Daoy (cell line): Measurements from ENCODE around the gene SMIM12. TPM values are rescaled to one million over a fixed set of nuclear protein-coding genes. Genes with fewer than 3 reads are reported as not detected.
"Not testable (repeated sequence)": the region's sequence is repeated elsewhere in the genome, so short reads cannot be mapped to it uniquely, and the experiment has no call there.

Source experiments
- DNase-seq: peaks from one replicate; pipeline ENCODE4 v3.0.0-alpha.2; 2015; ENCODE audit warnings: low read depth
- total RNA-seq: library from RNA; depleted of rRNA; stranded (reverse); fragments of >200 nt; shearing (Covaris generic); gene quantifications from 2 replicates; pipeline ENCODE4 v1.2.3, GENCODE V29; 2014

The SMIM12 gene
- total RNA-seq, 1 experiment from 2014 or later = 45.4 TPM

DNA sequence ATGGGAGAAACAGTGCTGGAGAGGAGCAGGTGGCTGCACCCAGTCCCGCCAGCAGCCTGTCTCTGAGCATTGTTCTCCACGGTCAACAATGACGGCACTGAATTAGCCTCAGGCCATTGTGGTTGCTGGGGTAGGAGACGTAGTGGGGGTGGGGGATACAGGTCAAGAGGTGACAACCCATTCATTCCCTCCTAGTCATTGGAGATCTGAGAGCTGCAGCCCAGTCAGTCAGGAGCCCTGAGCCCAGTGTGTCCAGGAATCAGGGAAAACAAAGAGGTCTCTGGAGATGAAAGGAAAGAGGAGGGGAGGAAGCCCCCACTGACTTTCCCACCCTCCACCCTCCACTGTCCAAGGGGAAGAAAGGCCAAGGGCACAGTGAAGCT, 15.3 kb downstream of the SMIM12 start:
- DNase-seq = no peak

- no peak for DNase-seq
These were observed 15.9 kb downstream of the SMIM12 start for GRCh38 chr1:34843392-34844251.

- DNase-seq = no peak
These were observed 16.6 kb downstream of the SMIM12 start for GRCh38 chr1:34842952-34843371.

DNA sequence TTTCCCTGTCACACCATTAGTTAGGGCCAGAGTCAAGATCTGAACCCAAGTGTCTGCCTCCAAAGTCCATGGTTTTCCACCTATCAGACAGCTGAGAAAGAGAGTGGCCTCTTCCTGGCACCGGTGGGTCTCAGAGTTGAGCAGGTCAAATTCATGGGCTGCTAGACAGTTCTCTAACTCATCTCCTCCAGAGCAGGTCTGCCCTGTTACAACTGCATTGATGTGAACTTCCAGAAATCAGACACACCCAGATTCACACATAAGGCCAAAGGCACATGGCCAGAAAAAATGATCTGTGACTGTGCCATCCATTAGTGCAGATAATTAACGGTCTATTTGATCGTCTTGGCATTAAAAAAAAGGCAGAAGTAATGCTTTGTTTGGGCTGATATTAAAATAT, 17.5 kb downstream of the SMIM12 start:
- no peak for DNase-seq

- no peak for DNase-seq
These were observed 19.1 kb downstream of the SMIM12 start for GRCh38 chr1:34840426-34840825.

- DNase-seq = no peak
These were observed 19.8 kb downstream of the SMIM12 start for GRCh38 chr1:34839526-34840305.

DNA sequence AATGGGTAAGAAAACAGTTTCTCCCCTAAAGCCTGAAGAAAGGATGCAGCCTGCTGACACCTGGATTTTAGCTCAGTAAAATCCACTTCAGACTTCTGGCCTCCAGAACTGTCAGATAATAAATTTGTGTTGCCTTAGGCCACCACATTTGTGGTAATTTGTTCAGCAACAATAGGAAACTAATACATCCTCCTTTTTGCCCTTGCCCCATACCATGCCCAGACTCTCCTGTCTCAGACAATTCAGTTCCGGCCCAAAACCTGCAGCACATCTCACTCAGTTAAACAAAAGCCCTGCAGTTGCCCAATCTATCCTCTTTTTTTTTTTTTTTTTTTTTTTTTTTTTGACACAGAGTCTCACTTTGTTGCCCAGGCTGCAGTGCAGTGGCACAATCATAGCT, 25.8 kb downstream of the SMIM12 start:
- no peak for DNase-seq

DNA sequence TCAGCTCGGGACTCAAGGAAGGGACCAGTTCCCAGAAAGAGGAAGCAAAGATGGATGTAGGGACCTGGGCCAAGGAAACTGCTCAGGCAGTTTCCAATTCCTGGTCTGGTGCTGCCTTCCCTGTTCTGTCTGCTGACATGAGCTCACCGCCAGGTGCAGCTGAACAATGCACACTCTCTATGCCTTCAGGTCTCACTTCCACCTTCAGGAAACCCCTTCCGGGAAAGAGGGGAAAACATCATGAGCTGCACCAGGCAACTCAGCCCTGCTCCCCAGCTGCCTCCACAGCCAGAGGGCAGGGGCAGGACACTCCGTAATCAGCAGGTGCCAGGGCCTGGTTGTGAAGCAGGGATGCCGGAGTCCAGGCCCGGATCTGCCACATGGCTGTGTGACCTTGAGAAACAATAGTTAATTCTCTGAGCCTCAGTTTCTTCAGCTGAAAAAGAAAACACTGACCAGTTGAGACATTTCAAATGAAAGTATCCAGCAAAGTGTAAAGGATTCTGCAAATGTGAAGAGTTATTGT, 27.8 kb downstream of the SMIM12 start:
- DNase-seq = no peak

GRCh38 chr1:34829250-34829649, 30.3 kb downstream of the SMIM12 start:
- DNase-seq = no peak

- DNase-seq = no peak
These were observed 30.9 kb downstream of the SMIM12 start for GRCh38 chr1:34828611-34829010.

DNA sequence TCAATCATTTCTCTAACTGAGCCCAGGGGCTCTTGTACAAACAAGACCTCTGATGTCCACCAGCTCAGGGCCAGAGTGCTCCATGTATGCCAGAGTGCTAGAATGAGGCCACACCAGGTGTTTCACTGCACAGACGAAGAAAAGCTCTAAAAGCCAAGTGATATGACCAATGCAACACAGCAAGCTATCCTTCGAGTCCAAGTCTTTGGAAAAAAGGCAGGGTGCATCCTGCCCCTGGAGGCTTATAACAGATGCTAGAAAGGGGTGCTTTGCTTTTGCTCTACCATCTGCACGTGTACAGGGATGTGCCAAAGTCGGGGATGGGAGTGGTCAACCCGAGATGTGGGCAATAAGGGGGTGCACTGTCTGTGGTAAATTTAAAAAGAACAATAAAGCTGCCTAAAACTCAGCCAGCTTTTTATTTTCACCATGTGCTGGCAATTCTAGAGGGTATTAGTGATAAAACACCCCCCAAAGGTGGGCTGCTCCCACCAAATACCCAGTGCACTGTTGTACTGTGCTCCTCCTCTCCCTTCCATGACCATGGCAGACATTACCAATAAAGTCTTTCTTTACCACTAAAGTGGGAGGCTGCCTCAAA, 32.1 kb downstream of the SMIM12 start:
- no peak for DNase-seq

- DNase-seq = no peak
These were observed 34.0 kb downstream of the SMIM12 start for GRCh38 chr1:34825455-34826091.

DNA sequence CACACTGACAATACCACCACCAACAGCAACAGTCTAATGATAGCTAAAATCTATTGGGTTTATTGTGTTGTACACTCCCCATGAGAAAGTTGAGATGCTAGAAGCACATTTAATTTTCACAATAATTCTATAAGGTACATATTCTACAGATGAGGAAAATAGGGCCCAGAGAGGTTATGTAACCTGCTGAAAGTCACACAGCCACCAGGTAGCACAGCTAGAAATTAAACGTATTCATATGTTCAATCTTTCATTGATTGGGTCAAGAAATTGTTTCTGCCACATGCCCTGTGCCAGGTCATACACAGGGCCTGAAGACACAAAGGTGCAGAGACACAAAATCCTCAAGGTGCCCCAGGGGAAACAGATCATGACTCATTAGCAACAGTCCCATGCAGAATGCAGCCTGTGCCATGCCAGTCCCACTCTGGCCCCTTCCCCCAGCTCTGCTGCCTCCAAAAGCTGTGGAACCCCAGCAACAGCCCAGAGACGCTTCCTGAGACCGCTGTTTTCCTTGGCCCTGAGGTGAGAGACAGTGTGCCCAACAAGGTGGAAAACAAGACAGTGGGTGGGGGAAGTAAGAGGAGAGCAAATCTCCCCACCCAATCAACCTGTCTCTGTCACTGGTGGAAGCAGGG, 34.6 kb downstream of the SMIM12 start:
- no peak for DNase-seq

- no peak for DNase-seq
These were observed 37.3 kb downstream of the SMIM12 start for GRCh38 chr1:34822202-34822601.

DNA sequence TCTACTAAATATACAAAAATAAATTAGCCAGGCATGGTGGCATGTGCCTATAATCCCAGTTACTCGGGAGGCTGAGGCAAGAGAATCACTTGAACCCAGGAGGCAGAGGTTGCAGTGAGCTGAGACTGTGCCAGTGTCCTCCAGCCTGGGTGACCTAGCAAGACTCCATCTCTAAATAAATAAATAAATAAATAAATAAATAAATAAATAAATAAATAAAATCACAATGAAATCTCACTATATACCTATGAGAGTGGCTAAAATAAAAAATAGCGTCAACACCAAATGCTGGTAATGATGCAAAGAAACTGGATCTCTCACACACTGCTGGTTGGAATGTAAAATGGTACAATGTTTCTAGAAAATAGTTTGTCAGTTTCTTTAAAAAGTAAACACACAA, 40.7 kb downstream of the SMIM12 start:
- DNase-seq = not testable (repeated sequence)

- no peak for DNase-seq
These were observed 42.8 kb downstream of the SMIM12 start for GRCh38 chr1:34816778-34817177.

DNA sequence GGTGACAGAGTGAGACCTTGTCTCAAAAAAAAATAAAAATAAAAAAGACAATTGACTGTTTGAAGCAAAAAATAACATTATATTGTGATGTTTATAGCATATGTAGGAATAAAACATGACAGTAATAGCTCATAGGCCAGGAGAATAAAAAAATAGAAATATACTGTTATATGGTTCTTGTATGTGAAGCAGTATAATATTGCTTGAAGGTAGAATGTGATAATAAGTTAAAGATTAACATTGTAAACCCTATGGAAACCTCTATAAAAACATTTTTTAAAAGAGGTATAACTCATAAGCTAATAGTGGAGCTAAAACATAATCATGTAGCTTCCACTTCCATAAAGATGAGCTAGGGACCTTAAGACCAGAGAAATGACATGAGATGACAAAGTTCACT, 43.2 kb downstream of the SMIM12 start:
- no peak for DNase-seq

- DNase-seq = not testable (repeated sequence)
These were observed 48.8 kb downstream of the SMIM12 start for GRCh38 chr1:34810781-34811180.

- DNase-seq = no peak
These were observed 51.3 kb downstream of the SMIM12 start for GRCh38 chr1:34808051-34808810.

GRCh38 chr1:34806396-34806795, 53.2 kb downstream of the SMIM12 start:
- no peak for DNase-seq

GRCh38 chr1:34803770-34804169, 55.8 kb downstream of the SMIM12 start:
- no peak for DNase-seq
